GM18861 (cell line): ENCODE measurements around the gene TBC1D9B.
"Not testable (repeated sequence)": the region's sequence is repeated elsewhere in the genome, so short reads cannot be mapped to it uniquely, and the experiment has no call there.

ENCODE experiments used
- ATAC-seq: cut with Tn5 transposase; IDR thresholded peaks from one replicate; pipeline ENCODE4 v1.9.1; 2021; ENCODE audit not compliant: unreplicated experiment

Gene TBC1D9B

DNA sequence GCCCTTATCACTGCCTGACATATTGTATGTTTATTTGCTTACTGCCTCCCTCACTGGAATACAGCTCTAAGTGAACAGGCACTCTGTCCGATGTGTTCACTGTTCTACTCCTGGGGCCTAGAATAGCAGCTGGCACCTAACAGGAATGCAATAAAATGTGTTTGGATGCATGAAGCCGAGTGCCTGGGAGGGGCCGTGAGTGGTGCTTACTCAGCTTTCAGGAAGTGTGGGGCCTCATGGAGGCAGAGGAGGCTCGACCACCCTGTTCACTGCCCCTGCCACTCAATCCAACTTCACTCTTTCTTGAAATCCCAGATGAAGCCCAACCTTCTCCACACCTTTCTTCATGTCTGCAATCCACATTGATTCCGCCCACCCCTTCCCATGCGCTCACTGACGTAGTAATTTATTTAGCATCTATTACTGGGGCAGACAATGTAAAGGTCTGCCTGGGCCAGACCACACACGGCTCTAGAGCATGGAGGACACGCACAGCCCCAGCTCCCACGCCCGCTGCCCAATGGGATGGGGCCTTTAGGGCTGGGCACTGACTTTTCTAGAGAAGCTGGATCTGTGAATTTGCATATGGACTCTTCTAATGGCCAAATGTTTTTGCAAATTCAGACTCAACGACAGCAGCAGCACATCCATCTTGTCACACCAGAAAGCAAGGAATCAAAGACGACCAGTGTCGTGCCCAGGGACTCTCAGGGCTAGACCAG is 21.3 kb downstream of the TBC1D9B start:
- no peak for ATAC-seq

DNA sequence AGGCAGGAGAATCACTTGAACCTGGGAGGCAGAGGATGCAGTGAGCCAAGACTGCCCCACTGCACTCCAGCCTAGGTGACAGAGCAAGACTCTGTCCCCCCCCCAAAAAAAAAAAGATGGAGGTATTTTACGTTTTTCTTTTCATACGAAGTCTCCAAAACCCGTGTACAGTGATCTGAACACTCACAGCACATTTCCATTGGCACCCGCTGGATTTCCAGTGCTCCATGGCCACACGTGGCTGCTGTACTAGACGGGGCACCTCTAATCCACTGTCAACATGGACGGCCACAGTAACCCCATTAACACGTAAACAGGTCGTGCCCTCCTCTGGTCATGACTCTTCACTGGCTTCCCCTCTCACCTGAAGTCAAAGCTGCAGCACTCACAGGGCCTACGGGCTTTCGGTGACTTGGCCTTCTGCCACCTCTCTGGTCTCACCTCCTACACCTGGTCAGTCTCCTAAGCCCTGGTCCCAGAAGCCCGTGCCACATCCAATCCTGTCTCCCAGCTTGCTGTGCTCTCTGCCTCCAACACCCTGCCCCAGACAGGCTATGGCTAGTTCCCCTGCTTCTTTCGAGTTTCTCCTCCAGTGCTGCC is 22.1 kb downstream of the TBC1D9B start:
- ATAC-seq, result no peak

DNA sequence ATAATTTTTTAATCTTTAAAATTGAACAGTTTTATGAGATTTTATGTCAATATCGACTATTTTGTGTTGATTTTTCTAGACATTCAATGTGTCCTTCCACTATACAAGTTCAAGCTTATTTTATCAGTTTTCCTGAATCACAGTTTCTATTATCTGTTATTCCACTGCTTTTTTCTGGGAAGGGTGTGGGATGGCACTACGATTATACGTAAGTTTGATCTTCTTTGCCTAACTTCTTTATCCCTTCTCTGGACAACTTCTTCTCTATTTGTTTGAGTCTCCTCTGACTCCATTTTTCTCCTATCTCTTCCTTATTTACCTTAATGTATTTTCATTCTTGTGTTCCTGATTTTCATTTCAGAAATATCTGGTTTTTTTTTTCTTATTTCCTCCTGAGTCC is 24.5 kb downstream of the TBC1D9B start:
- no peak for ATAC-seq

DNA sequence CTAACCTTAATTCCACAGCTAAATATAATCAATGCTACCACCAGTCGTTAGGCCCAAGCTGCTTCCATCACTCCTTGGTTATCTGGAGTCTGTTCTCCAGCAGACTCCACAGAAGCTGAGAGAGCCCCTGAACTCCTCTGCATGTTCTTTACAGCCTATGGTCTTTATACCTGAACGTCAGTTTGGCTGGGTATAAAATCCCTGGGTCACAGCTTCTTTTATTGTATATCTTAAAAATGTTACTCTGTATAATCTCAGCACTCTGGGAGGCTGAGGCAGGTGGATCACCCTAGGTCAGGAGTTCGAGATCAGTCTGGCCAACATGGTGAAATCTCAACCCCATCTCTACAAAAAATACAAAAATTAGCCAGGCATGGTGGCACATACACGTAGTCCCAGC is 25.4 kb downstream of the TBC1D9B start:
- no peak for ATAC-seq

DNA sequence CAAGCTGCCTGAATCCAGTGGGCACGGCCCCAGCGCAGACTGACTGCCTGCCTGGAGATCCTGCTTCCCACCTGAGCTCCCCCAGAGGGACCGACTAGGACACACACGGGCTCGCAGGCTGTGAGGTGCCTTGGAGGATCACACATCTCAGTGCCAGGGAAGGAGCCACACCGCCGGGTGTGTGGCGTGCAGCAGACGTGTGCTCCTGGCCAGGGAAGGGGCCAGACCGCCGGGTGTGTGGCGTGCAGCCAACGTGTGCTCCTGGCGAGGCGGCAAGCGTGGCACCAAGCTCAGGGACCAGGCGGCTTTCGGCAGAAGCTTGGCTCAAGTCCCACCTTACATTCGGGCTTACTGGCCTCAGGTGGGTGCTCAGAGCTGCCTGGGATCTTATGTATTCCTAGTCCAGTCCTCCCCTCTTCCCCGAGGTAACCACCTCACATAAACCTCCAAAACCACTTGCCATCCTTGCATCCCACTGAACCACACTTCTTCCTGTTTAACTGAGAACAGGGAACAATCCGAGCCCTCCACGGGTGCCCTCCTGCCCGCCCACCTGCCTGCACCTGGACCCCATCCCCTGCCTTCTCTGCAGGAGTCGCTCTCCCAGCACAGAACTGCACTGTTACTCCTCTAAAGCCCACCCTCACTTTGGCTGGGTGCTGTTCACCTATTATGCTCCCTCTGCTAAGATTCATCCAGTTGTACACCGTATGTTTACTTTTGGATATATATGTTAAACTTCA is 26.7 kb downstream of the TBC1D9B start:
- ATAC-seq, result no peak

DNA sequence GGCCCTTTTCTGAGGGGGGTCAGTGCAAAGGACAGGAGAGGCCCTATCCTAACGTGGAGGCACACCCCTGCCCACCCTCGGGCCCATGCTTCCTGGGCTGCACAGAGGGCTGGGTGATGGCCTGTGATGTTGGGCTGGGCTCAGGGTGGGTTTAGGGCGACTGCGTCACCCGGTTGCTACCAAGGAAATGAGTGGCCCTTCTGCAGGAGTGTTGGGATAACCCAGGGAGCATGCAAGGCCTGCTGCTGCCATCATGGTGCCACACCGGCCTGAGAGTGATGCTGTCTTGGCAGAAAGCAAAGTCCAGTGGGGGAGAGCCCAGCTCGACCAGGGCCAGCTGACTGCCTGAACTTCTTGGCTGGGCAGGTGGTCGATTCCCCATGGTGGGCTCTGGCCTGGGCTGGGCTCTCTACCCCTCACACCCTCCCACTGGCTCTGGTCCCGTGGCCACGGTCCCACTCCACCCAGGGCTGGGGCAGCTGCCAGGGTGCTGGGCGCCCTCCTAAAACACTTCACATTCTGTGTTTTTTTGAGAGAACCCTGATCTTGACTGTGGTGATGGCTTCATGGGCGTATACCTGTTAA is 27.5 kb downstream of the TBC1D9B start:
- no peak for ATAC-seq

DNA sequence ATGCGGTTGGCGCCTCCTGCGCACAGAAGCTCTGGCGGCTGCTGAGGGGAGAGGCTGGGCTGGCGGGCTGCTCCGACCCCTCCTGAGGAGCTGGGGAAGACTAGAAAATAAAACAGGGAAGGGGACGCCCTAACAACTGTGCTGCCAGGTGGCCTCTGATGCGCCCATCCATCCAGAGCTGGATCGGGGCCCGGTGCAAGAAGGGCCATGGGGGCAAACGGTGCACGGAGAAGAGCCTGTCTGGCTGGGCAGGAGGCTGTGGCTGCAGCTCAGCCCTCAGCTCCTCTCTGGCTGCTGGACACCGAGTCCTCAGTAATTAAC is 28.0 kb downstream of the TBC1D9B start:
- no peak for ATAC-seq

DNA sequence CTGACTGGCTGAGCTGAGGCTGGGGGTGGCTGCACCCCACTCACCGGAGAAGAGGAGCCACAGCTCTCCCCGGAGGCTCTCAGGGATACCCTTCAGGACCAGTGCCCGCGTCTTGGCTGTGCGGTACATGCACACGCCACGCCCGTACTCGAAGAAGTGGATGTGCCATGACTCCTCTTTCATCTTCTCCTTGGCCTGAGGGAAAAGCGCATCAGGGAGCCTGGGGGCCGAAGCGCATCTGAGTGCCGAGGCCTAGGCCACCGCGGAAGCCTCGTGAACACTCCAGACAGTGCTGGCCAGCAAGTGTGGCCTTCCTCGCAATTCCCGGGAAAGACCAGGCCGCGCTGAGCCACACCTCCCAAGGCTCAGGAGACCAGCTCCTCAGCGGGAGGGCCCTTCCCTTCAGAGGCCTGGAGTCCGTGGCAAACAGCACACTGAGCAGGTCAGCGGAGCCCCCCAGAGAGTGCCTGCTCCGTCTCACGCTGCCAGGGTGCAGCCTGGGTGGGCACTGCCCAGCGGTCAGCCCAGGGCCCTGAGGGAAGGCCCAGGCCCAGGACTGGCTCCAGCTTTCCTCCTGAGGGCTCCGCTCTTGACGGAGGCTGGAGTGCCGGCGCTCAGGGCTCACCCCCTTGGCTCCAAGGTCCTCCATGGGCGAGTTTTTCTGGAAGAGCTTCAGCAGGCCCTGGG is 28.6 kb downstream of the TBC1D9B start:
- no peak for ATAC-seq

DNA sequence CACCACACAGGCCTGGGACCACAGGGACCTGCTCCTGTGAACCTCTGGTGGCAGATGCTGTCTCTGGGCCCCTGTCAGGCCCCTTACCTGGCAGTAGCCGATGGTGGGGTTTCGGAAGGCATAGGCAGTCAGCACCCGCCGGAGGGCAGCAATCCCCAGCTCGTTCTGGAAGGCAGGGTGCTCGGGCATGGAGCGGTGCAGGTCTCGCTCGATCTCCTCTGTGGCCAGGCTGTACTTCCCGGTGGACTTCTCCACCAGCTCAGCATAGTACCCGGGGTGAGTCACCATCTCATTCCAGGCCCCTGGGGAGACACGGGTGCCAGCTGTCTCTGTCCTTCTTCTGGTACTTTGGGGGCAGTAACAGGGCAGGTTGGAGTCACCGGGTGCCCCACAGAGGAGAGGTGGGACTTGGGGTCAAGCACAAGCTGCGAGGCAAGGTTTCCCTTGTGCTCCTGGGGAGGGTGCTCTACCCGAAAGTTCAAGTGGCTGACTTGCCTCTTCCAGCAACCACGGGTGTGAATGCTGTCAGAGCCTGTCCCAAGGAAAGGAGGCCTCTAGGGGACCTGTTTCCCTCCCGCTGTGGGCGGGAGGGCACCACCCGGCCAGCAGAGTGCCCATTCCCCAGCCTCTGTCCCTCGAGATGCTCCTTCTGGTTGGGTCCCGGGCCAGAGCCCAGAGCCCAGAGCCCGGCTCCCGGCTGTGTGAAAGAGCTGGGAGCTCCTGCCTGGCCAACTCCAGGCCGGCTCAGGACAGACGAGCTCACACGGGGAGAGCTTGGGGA is 29.3 kb downstream of the TBC1D9B start:
- no peak for ATAC-seq

DNA sequence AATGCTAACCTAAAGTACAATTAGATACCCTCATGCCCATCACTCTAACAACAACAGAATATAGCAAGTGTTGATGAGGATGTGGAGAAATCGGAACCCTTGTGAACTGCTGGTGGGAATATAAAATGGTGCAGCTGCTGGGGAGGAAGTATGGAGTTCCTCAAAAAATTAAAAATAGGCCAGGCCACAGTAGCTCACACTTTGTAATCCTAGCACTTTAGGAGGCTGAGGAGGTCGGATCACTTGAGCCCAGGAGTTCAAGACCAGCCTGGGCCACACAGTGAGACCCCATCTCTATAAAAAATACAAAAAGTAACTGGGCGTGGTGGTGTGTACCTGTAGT is 31.1 kb downstream of the TBC1D9B start:
- no peak for ATAC-seq

DNA sequence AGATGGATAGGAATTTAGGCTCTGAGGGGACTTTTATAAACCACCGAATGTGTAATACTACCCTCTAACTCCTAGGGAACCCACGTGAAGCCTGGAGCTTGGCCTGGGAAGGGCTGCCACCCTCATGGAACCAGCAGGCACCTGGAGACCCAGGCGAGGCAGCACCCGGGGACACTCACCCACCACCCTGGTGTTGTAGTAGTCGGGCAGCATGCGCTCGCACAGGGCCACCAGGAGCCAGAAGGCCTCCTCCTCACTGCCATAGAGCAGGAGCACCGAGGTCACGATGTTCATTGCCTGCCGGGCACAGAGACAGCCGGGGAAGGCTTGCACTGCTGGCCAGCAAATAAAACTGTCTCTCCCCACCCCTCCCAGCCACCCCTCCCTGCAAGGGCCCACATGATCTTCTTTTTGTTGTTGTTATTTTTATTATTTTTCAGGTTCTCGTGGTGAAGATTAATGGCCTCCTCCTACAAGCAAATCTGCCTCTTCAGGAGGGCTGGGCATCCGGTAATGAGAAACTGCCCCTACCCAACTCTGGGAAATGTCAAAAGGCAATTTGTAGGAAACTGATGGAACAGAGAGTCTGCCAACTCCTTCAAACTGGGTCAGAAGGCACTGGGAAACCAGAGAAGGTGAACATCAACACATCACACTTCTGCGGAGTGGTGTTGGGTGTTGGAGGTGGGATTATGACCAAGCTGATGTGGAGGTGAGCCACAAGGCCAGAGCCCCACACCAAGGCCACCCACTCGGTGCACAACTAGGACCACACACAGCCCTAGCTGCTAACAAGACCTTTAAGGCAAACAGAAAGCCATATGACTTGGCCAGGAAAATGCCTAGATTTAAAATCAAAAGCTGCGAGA is 31.7 kb downstream of the TBC1D9B start:
- no peak for ATAC-seq

DNA sequence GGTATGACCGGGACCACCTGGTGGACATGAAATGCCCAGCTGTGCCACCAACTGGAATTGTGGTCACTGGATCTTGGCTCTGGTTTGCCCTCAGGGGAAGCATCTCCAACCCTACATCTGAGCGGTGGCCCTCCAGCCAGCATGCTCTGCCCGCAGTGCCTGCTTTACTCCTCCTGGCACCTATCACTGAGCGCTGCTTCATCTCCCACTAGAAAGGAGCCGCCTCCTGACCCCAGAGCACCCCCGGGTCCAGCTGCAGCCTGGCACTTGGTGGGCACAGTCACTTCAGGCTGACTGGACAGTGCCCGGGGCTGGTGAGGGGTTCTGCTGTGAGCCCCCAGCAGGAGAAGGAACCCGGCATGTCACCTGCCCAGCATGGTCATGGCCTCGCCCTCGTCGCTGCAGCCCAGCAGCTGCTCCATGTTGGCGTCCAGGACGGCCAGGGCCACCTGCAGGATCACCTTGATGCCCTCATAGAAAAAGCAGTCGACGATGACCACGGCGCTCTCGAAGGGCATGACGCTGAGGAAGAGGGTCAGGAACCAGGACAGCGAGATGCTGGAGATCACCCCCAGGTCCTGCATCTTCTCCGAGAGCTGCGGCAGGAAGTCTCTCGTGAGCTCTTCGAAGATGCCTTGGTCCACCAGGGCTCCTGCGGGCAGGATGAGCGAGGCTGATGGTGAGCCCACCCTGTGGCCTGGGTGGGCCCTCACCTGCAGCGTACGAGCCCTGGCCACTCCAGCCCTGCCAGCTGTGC is 33.0 kb downstream of the TBC1D9B start:
- no peak for ATAC-seq

DNA sequence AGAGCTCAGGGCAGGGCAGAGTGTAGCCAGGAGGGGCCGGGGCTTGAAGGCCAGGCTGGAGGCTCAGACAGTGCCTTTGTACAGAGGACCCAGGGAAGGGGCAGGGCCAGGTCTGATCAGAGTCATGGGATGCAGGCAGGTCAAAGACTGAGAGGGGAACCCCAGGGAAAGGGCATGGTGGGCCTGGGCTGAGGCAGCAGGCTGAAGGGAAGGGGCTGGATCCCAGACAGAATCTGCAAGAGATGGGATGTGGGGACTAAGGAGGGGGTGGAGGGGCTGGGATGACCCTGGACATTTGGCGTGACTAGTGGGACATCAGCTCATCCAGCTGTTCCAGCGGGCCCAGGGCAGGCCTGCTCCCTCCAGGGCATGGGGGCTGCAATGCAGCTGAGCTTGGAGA is 33.6 kb downstream of the TBC1D9B start:
- no peak for ATAC-seq

DNA sequence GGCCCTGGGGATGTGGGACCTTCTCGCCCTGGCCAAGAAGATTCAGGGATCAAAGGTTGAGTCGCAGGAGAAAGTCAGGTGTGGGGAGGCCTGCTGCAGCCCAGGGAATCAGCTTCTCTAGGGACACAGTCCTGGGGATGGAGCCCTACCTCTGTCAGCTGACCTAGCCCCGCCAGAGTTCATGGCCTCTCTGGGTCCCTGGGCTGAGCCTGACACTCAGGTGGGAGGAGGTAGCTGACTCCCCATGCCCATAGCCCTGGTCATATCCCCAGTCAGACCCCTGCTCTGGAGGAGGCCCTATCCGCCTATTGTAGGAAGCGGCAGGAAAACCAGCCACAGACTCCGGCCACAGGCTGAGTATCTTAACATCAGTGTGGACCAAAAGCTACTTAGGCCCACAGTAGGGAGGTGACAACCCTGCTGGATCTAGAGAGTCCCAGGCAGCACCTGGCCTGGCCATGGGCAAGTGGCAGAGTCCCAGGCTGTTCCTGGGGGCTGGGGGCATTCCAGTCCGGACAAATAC is 34.0 kb downstream of the TBC1D9B start:
- no peak for ATAC-seq

DNA sequence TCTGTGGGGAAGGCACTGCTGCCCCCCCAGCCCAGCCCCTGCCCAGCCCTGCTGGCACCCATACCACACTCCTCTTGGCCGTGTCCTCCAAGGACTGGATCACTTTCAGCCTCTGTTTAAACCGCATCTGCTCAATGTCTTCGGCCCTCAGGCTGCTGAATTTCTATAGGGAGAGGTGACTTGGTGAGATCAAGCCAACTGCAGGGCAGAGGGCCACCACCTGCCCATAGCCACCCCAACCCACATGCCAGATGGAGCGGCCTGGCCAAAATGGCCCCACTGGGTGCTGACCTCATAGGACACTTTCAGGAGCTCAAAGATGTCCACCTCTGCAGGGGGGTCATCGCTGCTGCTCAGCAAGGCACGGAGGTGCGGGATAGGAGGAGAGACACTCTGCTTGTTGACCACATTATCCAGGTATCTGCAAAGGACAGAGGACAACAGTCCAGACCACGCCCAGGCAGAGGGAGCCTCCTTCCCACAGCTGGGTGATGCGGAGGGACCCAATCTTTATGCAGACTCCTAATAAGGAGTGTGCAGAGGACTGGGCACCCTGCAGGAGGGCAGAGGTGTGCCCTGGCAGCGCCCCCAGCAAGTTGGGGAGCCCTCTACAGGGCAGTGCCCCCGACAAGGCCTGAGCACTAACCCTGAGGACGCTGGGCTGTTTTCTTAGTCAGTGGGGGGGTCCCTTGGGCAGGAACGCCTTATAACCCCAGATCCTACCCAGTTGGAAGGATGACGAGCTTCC is 34.7 kb downstream of the TBC1D9B start:
- ATAC-seq, result no peak

DNA sequence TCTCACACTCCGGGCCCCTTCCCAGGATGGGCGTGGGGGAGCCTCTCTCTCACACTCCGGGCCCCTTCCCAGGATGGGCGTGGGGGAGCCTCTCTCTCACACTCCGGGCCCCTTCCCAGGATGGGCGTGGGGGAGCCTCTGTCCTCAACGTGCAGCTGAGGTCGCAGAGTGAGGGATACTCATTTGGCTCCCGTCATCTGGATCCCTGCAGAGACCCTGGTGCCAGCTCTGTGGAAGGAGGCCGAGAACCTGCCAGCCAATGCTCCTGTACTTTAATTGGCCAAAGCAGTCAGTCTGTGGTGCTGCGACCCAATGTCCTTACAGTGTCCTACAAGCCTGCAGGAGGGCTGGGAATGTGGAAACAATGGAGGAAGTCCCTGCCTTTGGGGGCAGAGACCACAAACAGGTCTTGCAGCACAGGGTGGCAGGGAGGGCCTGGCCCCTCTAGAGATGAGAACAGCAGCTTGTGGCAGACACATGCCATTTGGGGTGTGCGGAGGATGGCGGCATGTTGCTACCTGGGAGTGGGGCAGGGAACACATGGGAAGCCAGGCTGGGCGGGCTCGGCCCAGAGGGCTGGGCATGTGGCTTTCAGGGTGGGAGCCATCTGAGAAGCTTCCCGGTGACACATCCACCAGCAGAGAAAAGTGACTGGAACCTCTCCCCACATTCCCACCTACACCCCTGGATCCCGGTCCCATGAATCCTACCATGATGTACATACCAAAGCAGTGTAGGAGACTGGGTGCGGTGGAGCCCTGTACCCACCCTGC is 35.5 kb downstream of the TBC1D9B start:
- no peak for ATAC-seq

DNA sequence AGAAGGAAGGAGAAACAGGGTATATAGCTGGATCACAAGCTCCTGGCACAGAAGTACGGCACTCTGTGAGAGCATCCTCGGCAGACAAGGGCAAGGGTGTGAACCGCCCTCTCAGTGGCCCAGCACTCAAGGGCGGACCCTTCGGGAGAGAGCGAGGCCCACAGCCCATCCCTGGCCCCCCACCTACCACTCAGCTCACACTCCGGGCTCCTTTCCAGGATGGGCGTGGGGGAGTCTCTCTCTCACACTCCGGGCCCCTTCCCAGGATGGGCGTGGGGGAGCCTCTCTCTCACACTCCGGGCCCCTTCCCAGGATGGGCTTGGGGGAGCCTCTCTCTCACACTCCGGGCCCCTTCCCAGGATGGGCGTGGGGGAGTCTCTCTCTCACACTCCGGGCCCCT is 36.2 kb downstream of the TBC1D9B start:
- not testable (repeated sequence) for ATAC-seq
